Motor neuron (in vitro differentiated cells): ENCODE measurements around the gene ZNF322. TPM values are rescaled to one million over a fixed set of nuclear protein-coding genes. Genes with fewer than 3 reads are reported as not detected.
A peak's percentile ranks its signal among the peaks of the same experiment; 100 is the strongest.

Source experiments
- ATAC-seq, 8 experiments: fragments of 200-7000 bp; cut with Tn5 transposase; replicated peaks in 6 of 8; 2 replicates each; pipeline ENCODE4 v1.8.0; 2021; ENCODE audit warnings: mild to moderate bottlenecking in 8 of 8, moderate library complexity in 8 of 8
- H3K27ac ChIP-seq, 2 donors: fragments of 250-450 bp; sonication (Bioruptor Pico); 2 replicates each; pipeline ENCODE4 v1.9.0; 2021; ENCODE audit warnings: antibody characterized with exemption in 2 of 2, mild to moderate bottlenecking in 2 of 2, moderate library complexity in 1 of 2
- H3K4me1 ChIP-seq, 2 donors: fragments of 250-450 bp; sonication (Bioruptor Pico); replicated peaks in 1 of 2; 2 replicates each; pipeline ENCODE4 v1.6.1; 2021; ENCODE audit warnings: antibody characterized with exemption in 2 of 2, mild to moderate bottlenecking in 2 of 2, moderate library complexity in 1 of 2
- H3K4me3 ChIP-seq, 5 donors: fragments of 250-450 bp; sonication (Bioruptor Pico); 2 replicates each; pipeline ENCODE4 v1.9.0; 2021; ENCODE audit warnings: antibody characterized with exemption in 5 of 5, mild to moderate bottlenecking in 5 of 5, moderate library complexity in 4 of 5
- WGBS, 10 experiments: fragments of 450-650 bp; shearing (Covaris generic); methylation state at CpG; one replicate each; pipeline ENCODE4 v1.0.0; 2022; 5-methylcytosine and 5-hydroxymethylcytosine counted together
- in situ Hi-C, 9 experiments: fragments of 400-800 bp; cut with MboI; loops; one replicate each; pipeline ENCODE4 v1.15.0; 2021; ENCODE audit warnings: low sequenced_read_pairs in 9 of 9, low pct_unique_long_range_greater_than_20kb in 2 of 9; ENCODE audit not compliant: unreplicated experiment in 9 of 9
- total RNA-seq, 8 experiments: library from RNA; unstranded; fragments of 300-600 nt; gene quantifications; 2 replicates each; pipeline versions ENCODE4 v1.2.3 to v1.2.4, GENCODE V29; 2022

Gene ZNF322
- total RNA-seq, 8 experiments from 2014 or later, result 12.2 to 42.8 (median 33.9) TPM

DNA sequence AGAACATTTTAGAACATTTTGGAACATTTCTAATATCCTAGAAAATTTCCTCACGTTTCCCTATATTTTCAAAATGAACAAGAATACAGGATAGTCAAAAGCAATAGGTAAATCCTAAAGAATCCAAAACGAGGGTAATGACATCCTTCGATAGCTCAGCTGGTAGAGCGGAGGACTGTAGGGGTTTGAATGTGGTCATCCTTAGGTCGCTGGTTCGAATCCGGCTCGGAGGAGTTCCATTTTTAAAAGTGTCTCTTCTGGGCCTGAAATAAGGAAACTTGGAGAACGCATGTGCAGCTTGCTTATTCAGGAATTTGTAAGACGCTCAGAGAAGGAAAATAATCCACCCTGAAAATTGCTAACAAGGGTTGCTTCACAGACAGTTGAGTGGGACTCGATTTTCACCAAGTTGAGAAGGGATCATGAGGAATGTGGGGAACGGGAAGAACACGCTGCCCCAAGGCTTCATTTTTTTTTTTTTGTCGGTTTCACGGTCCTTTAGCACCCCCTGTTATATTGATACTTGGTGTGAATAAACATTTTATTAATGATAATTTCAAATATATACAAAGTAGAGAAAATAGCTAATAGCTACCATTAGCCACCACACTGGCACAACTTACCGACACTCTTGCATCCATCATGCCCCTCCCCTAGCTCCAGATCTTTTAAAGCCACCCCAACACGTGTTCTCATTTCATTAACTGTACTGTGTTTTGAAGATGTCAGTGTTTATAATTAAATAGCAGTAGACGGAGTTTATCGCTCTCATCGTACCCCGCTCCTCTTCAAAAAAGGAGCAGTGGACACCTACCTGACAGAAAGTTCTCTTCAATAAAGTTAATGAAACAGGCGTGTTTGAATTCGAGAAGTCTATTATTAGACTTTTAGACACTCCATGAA lies 64.6 kb downstream of the ZNF322 start:
- peak in 6 of 8 experiments; percentile 5 to 51 (median 26) for ATAC-seq
- in situ Hi-C loops, result loop anchor here in 1 of 9 experiments (25.0 kb wide), 1 partner anchor 258 kb away; no protein-coding TSS in a partner anchor
- Histone ChIP-seq H3K4me1 (peaks cover 0 to 4% of the 10 kb centered on the region in 2 donors), H3K27ac (no peak overlapping the region), H3K4me3 (peak overlapping the region in 4 of 5 donors; percentile 65 to 90 (median 77))
- WGBS, 10 experiments, result 1 to 44% (median 29%) methylated on average over 7 to 23 of the region's 23 CpGs

DNA sequence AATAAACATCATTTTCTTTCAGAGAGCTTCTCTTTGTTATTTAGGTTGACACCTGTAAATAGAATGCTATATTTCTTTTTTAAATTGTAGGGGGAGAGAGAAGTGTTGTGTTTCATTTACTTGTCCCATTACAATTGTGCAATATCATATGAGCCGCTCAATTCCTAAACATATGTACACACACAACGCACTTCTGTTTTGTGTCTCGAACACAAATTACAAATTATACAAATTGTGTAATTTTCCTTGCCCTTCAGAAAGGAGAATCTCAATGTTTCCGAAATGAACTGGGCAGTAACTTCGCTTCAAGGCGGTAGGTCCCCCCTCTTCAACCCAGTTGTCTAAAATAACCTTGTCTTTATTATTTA lies 65.4 kb downstream of the ZNF322 start:
- in situ Hi-C loops, result loop anchor here in 1 of 9 experiments (25.0 kb wide), 1 partner anchor 257 kb away; no protein-coding TSS in a partner anchor
- no peak for ATAC-seq
- 11 to 94% (median 49%) methylated on average over 3 to 6 of the region's 6 CpGs for WGBS, 10 experiments
- no peak overlapping the region for H3K4me3 ChIP-seq
- no peak overlapping the region for H3K27ac ChIP-seq
- peaks cover 0 to 4% of the 10 kb centered on the region in 2 donors for H3K4me1 ChIP-seq

DNA sequence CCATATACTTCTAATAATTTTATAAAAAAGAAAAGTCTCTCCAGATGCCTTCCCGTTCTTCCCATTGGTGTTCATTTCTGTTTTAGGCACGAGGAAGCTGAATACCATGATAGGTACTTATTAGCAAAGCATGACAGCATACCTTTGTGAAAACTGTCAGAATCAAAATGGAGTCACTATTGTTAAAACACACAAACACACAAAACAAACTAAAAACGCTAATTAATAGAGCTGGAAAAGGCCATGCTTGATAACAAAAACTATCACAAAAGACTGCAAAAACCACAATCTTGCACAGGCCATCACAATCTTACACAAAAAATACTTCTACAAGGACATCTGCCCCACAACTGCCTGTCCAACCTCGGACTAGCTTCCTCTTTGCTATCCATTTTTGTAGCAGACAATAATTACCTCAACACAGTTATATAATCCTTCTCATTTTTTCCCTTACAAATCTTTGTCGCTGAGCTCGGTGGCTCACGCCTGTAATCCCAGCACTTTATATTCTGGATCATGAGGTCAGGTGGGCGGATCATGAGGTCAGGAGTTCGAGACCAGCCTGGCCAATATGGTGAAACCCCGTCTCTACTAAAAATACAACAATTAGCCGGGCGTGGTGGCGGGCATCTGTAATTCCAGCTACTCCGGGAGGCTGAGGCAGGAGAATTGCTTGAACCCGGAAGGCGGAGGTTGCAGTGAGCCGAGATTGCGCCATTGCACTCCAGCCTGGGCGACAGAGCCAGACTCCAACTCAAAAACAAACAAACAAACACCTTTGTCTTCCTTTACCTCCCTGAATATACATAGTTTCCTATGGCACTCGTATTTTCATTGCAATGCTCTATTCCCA lies 66.0 kb downstream of the ZNF322 start:
- no peak overlapping the region for H3K27ac ChIP-seq
- WGBS, 10 experiments, result 27 to 80% (median 54%) methylated on average over 2 to 18 of the region's 20 CpGs; no CpG with 5 or more reads in 1 of the 10 experiments
- H3K4me3 ChIP-seq, result no peak overlapping the region
- H3K4me1 ChIP-seq, result peaks cover 0 to 4% of the 10 kb centered on the region in 2 donors
- ATAC-seq, result no peak
- in situ Hi-C loops, result loop anchor here in 1 of 9 experiments (25.0 kb wide), 1 partner anchor 256 kb away; no protein-coding TSS in a partner anchor

DNA sequence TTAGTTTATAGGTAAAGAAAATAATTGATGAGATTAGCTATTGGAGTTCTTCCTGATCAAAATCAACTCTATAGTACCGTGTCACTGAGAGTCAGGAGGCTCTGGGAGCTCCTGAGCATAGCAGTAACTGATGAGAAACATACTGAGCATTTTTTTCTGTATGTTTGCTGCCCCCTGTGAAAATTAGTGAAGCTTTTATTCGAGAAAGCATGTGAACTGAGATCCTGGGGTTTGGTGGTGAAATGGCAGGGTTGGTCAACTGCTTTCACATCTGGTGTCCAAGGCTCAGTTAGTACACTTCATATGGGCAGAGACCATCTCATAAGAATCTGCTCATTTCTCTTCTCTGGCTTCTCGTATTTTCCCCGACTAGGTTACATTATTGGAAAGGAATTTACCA lies 66.9 kb downstream of the ZNF322 start:
- 18 to 100% (median 46%) methylated on average over 1 to 4 of the region's 4 CpGs; no CpG with 5 or more reads in 2 of the 10 experiments for WGBS, 10 experiments
- ATAC-seq, result no peak
- H3K4me1 ChIP-seq, result peaks cover 0 to under 1% of the 10 kb centered on the region in 2 donors
- H3K4me3 ChIP-seq, result no peak overlapping the region
- in situ Hi-C loops, result loop anchor here in 1 of 9 experiments (25.0 kb wide), 1 partner anchor 255 kb away; no protein-coding TSS in a partner anchor
- H3K27ac ChIP-seq, result no peak overlapping the region

DNA sequence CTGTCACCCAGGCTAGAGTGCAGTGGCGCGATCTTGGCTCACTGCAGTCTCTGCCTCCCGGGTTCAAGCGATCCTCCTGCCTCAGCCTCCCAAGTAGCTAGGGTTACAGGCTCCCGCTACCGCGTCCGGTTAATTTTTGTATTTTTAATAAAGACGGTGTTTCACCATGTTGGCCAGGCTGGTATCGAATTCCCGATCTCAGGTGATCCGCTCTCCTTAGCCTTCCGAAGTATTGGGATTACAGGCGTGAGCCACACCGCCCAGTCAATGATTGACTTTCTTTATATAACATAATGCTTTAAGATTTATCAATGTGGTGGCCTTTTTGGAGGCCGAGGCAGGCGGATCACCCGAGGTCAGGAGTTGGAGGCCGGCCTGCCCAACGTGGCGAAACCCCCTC lies 70.6 kb downstream of the ZNF322 start:
- in situ Hi-C loops, result loop anchor here in 1 of 9 experiments (25.0 kb wide), 1 partner anchor 252 kb away; no protein-coding TSS in a partner anchor
- no peak overlapping the region for H3K27ac ChIP-seq
- H3K4me1 ChIP-seq, result no peaks in the 10 kb centered on the region
- no peak for ATAC-seq
- no peak overlapping the region for H3K4me3 ChIP-seq
- WGBS, 10 experiments, result 67 to 100% (median 92%) methylated on average over 1 to 19 of the region's 21 CpGs; no CpG with 5 or more reads in 1 of the 10 experiments

Other genes with a start within 250 kb of the ZNF322 start
- 10 to 100 TPM in 4 of 8 experiments, 1 to 10 TPM in 2, under 1 TPM in 2; 0.43 to 78.8 (median 8.4) TPM for gene BTN3A3, start 219.2 kb downstream of the ZNF322 start, total RNA-seq
- gene BTN2A1, start 201.8 kb downstream of the ZNF322 start, total RNA-seq, result 10 to 100 TPM in 7 of 8 experiments, 1 to 10 TPM in 1; 10.0 to 23.4 (median 17.6) TPM
- under 1 TPM in 6 of 8 experiments, not detected in 2; 0.09 to 0.76 (median 0.20) TPM for gene BTN1A1, start 159.4 kb downstream of the ZNF322 start, total RNA-seq
- 10 to 100 TPM; 40.7 to 72.7 (median 55.0) TPM for gene HMGN4, start 121.4 kb downstream of the ZNF322 start, total RNA-seq
- gene ABT1, start 62.8 kb downstream of the ZNF322 start, total RNA-seq, result 10 to 100 TPM; 11.7 to 23.1 (median 16.5) TPM